Heart left ventricle (tissue), 16 donors: Measurements from ENCODE around the gene BCAS1. TPM values are rescaled to one million over a fixed set of nuclear protein-coding genes. Genes with fewer than 3 reads are reported as not detected.

Source experiments
- ATAC-seq, 4 donors: fragments of 200-7000 bp; cut with Tn5 transposase; one replicate each; pipeline ENCODE4 v1.9.1; 2020 to 2022; ENCODE audit warnings: moderate library complexity in 4 of 4, mild to moderate bottlenecking in 3 of 4, moderate number of reproducible peaks in 1 of 4
- DNase-seq, 5 donors: peaks; one replicate each; pipeline ENCODE4 v3.0.0-alpha.2; 2020
- H3K27ac ChIP-seq, 12 donors: fragments of 200-600 bp; sonication (generic) in 4 of 12; one replicate each; pipeline versions ENCODE4 v1.5.0 to v1.8.0; 2016 to 2022; ENCODE audit warnings: mild to moderate bottlenecking in 2 of 12
- H3K27me3 ChIP-seq, 9 donors: fragments of 200-600 bp; sonication (generic) in 2 of 9; one replicate each; pipeline versions ENCODE4 v1.5.1 to v1.8.0; 2016 to 2022; ENCODE audit warnings: mild to moderate bottlenecking in 3 of 9
- H3K36me3 ChIP-seq, 9 donors: fragments of 200-600 bp; sonication (generic) in 2 of 9; one replicate each; pipeline versions ENCODE4 v1.5.0 to v1.8.0; 2018 to 2022; ENCODE audit warnings: mild to moderate bottlenecking in 2 of 9
- H3K4me1 ChIP-seq, 12 donors: fragments of 200-600 bp; sonication (generic) in 4 of 12; one replicate each; pipeline versions ENCODE4 v1.5.0 to v1.8.0; 2016 to 2022; ENCODE audit warnings: mild to moderate bottlenecking in 3 of 12
- H3K4me3 ChIP-seq, 12 donors: fragments of 200-600 bp; sonication (generic) in 4 of 12; one replicate each; pipeline versions ENCODE4 v1.5.0 to v1.8.0; 2017 to 2022; ENCODE audit warnings: mild to moderate bottlenecking in 9 of 12, moderate library complexity in 4 of 12
- H3K9me3 ChIP-seq, 12 donors: fragments of 200-600 bp; sonication (generic) in 4 of 12; one replicate each; pipeline versions ENCODE4 v1.5.0 to v1.8.0; 2016 to 2022; ENCODE audit warnings: mild to moderate bottlenecking in 1 of 12
- POLR2A ChIP-seq, 2 donors: fragments of 450-650 bp; IDR thresholded peaks; one replicate each; pipeline ENCODE4 v1.6.1; 2017; ENCODE audit warnings: antibody characterized with exemption in 2 of 2, mild to moderate bottlenecking in 2 of 2, moderate library complexity in 2 of 2
- WGBS, 4 donors: extraction: QIAGEN DNeasy Blood & Tissue Kit in 2 of 4; methylation state at CpG; one replicate each; pipeline versions ENCODE4 v1.1.5 to v1.1.7; 2013 to 2018; 5-methylcytosine and 5-hydroxymethylcytosine counted together
- intact Hi-C, 10 donors: fragments of 100-400 bp; cut with DNase I; formaldehyde crosslinking; loops; one replicate each; pipeline versions ENCODE4 v1.11.1 to v1.14.2; 2022
- polyA plus RNA-seq, 2 donors: library from polyadenylated mRNA; stranded (reverse); fragments of 200-250 nt; gene quantifications; one replicate each; pipeline ENCODE4 v1.2.3, GENCODE V29; 2013
- total RNA-seq, 9 donors: library from RNA; depleted of rRNA in 2 of 9; stranded (reverse); fragments of >200 nt in 2 of 9; fragmentation: NEBNext Ultra II Directional in 3 of 9; extraction: Animal tissue kit (Norgen Biotek cat#: 25700) in 3 of 9; gene quantifications; one replicate each; pipeline versions ENCODE4 v1.1.0 to v1.2.4, GENCODE V29; 2016 to 2023
- TF ChIP-seq, protein P1 (sequence below), 12 donors: fragments of 200-600 bp; sonication (generic) in 4 of 12; IDR thresholded peaks; one replicate each; pipeline versions ENCODE4 v1.5.0 to v1.8.0; 2018 to 2022; ENCODE audit warnings: antibody characterized with exemption in 12 of 12, mild to moderate bottlenecking in 5 of 12
- donor health status: ischemic (EF 13 %, LVEDD 7.1; RV severe dilation, severe dysfunction).
- donor health status: healthy with polysubstance abuse.
- donor health status: DM: no; HTN: yes; CAD: no.
- donor health status: DM: no; HTN: no; CAD: no.
- donor health status: ischemic (EF 25% LVEDD 6.9; RV normal size, moderate dysfunction).
- donor health status: ischemic (EF 25% LVEDD 5.7; RV mildly dilated, moderate dysfunction).
- donor health status: healthy.
- donor health status: DM: yes; HTN: yes; CAD: no.
- donor health status: ischemic (EF 35%, LVEDD 5.7; RV mildly dilated, moderate dysfunction).
- donor health status: nonischemic (EF 11% LVEDD 7.7; RV severe dilation, severe dysfunction).
- donor health status: DM: yes; HTN: yes; CAD: no.
- donor health status: PGD.
- donor health status: ischemic (EF 29% LVEDD 5.4; RV normal size, mild dysfunction).
- donor health status: nonischemic (EF 23%, LVEDD 6.1; RV moderate dilation, normal function).

Gene BCAS1
- total and polyA plus RNA-seq, 11 donors = not detected

DNA sequence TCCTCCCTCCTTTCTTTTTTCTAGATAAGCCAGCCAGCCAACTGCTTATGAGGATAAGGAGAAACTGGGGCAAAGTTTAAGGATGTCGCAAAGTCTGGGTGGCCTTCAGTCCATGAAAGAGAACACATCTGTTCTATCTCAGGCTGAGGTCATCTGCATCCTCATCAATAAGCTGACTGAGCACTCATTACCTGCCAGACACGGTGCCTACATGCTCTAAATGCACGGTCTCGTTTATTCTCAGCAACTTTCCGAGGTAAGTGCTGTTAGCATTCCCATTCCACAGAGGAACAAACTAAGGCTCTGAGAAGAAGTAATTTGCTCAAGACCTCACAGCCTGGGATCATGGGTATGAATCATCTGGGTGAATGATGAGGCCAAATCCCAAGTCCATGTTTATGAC is 133.1 kb downstream of the BCAS1 start:
- peaks cover 3 to 83% (median 43%) of the 10 kb centered on the region in 12 donors for H3K4me1 ChIP-seq
- no peaks in the 10 kb centered on the region for H3K27me3 ChIP-seq
- 91 to 100% (median 95%) methylated on average over 5 of the region's 5 CpGs for WGBS, 4 donors
- no peak overlapping the region for H3K4me3 ChIP-seq
- H3K27ac ChIP-seq = no peak overlapping the region
- H3K36me3 ChIP-seq = no peaks in the 10 kb centered on the region
- no peak for DNase-seq
- no peaks in the 10 kb centered on the region for H3K9me3 ChIP-seq
- no peak for TF ChIP-seq POLR2A (IDR thresholded peaks at IDR 0.05)
- TF ChIP-seq, protein P1, sequence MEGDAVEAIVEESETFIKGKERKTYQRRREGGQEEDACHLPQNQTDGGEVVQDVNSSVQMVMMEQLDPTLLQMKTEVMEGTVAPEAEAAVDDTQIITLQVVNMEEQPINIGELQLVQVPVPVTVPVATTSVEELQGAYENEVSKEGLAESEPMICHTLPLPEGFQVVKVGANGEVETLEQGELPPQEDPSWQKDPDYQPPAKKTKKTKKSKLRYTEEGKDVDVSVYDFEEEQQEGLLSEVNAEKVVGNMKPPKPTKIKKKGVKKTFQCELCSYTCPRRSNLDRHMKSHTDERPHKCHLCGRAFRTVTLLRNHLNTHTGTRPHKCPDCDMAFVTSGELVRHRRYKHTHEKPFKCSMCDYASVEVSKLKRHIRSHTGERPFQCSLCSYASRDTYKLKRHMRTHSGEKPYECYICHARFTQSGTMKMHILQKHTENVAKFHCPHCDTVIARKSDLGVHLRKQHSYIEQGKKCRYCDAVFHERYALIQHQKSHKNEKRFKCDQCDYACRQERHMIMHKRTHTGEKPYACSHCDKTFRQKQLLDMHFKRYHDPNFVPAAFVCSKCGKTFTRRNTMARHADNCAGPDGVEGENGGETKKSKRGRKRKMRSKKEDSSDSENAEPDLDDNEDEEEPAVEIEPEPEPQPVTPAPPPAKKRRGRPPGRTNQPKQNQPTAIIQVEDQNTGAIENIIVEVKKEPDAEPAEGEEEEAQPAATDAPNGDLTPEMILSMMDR (IDR thresholded peaks at IDR 0.05) = no peak
- intact Hi-C loops = loop anchor here in 1 of 10 donors (5.0 kb wide), 1 partner anchor 360 kb away; no protein-coding TSS in a partner anchor
- no peak for ATAC-seq

DNA sequence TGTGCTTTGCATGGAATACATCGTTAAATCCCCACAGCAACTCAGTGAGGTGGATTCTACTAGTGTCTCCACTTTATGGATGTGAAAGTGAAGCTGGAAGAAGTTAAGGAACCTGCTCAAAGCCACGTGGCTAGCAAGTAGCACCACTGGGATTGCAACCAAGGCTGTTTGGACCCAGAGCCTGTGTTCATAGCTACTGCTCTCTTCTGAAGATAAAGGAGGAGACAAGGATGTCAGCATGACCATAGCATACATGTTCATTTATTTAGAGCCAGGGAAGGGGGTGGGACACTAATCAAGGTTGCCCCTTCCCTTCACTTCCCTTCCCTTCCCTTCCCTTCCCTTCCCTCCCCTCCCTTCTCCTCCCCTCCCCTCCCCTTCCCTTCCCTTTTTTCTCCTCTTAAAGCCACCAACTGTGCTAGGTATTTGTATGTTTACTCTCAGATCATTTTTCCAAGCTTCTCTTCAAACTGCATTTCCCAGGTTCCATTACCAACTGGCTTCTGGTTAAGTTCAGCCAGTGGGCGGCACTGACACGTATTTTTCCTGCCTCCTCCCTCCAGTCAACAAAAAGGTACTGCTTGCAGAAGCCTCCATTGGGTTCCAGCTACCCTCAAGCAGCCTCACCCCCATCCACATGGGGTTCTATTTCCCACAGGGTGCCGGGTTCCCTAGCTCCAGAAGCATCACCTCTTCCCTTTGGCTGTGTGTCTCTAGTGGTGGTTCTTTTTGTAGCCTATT is 134.9 kb downstream of the BCAS1 start:
- no peaks in the 10 kb centered on the region for H3K9me3 ChIP-seq
- TF ChIP-seq, protein P1 (IDR thresholded peaks at IDR 0.05) = no peak
- no peak for TF ChIP-seq POLR2A (IDR thresholded peaks at IDR 0.05)
- 61 to 68% (median 67%) methylated on average over 5 of the region's 5 CpGs for WGBS, 4 donors
- H3K36me3 ChIP-seq = no peaks in the 10 kb centered on the region
- no peak for ATAC-seq
- intact Hi-C loops = loop anchor here in 2 of 10 donors (2.0 to 5.0 kb wide), 2 partner anchors 19 to 358 kb away; no protein-coding TSS in a partner anchor
- H3K4me3 ChIP-seq = no peak overlapping the region
- DNase-seq = no peak
- H3K27ac ChIP-seq = peak overlapping the region; percentile 60 to 91 (median 73)
- H3K4me1 ChIP-seq = peaks cover 3 to 67% (median 34%) of the 10 kb centered on the region in 12 donors
- H3K27me3 ChIP-seq = no peaks in the 10 kb centered on the region

DNA sequence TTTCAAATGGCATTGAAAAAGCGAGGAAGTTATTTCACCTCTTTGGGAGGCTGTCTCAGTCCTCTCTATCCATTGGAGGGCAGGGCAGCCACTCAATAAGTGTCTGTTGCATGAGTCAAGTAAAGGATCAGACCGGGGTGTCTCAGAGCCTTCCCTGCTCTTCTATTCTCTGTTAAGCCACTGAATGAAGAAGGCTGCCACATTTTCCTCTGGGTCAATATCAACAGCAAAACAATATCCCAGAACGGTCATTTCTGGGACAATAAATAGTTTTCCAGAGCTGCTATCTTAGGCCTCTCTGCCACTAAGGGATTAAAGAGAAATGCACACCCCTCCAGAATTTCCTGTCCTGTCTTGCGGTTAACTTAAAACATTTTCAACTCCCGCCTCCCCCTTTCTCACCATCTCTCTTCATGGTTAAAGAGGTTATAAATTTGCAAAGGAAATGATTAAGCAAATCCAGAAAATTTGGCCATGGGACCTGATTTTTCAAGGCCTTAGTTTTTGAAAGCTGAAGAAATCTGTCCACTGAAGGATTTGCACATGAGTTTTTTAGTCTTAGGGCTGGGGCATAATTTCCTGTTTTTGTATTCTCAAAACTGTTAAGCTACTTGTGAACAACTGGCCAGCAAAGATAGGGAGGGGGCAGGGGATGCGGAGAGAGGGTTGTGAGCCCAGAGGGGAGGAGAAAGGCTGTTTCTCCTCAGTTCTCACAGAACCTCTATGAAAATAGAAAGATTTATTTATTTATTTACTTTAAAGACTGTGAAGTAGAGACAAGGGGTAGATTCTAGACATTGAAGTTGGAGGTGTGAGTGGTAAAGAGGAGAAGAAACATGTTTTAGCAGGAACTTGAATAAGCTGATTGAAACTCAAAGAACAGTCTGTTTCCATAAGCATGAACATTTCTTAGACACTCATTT is 135.7 kb downstream of the BCAS1 start:
- peak; percentile 63 to 91 (median 73) for ATAC-seq
- intact Hi-C loops = loop anchor here in 2 of 10 donors (2.0 to 5.0 kb wide), 2 partner anchors 18 to 357 kb away; no protein-coding TSS in a partner anchor
- TF ChIP-seq POLR2A (IDR thresholded peaks at IDR 0.05) = no peak
- TF ChIP-seq, protein P1 (IDR thresholded peaks at IDR 0.05) = no peak

More for the DNA sequence above, 135.7 kb downstream of the BCAS1 start:
- H3K27me3 ChIP-seq = no peaks in the 10 kb centered on the region
- peak in 4 of 5 donors; percentile 43 to 64 (median 51) for DNase-seq
- no peaks in the 10 kb centered on the region for H3K36me3 ChIP-seq
- H3K4me1 ChIP-seq = peaks cover 3 to 60% (median 26%) of the 10 kb centered on the region in 12 donors
- H3K9me3 ChIP-seq = no peaks in the 10 kb centered on the region
- peak overlapping the region in 1 of 12 donors; percentile 6 for H3K4me3 ChIP-seq
- H3K27ac ChIP-seq = peak overlapping the region; percentile 60 to 91 (median 73)
- WGBS, 4 donors = 32 to 47% (median 40%) methylated on average over 6 of the region's 6 CpGs
